GM18505 (cell line): ENCODE data around the gene PTPRCAP.
"Not testable (repeated sequence)": the region's sequence is repeated elsewhere in the genome, so short reads cannot be mapped to it uniquely, and the experiment has no call there.

ENCODE experiments used
- ATAC-seq: cut with Tn5 transposase; IDR thresholded peaks from one replicate; pipeline ENCODE4 v1.9.1; 2021; ENCODE audit not compliant: unreplicated experiment
- POLR2A ChIP-seq: IDR thresholded peaks from 4 replicates; pipeline ENCODE4 v1.6.1; 2011; ENCODE audit warnings: borderline replicate concordance; ENCODE audit not compliant: insufficient read depth, insufficient read length; ENCODE audit errors: extremely low read depth

Gene PTPRCAP

GRCh38 chr11:67469508-67469811 lies 32.0 kb upstream of the PTPRCAP start:
- TF ChIP-seq POLR2A: no peak

GRCh38 chr11:67468759-67469507 lies 31.5 kb upstream of the PTPRCAP start, which contains the start of gene TMEM134:
Gene TMEM134, minus strand, starts transcription at chr11:67469251. Its CDS starts 59 bp downstream, at chr11:67469192.
- ATAC-seq: peak; percentile 54
- peak; percentile 88 for TF ChIP-seq POLR2A

More at GRCh38 chr11:67469508-67469811, 32.0 kb upstream of the PTPRCAP start:
- ATAC-seq: no peak

- no peak for ATAC-seq
- no peak for TF ChIP-seq POLR2A
Observed at GRCh38 chr11:67468456-67468758, 30.9 kb upstream of the PTPRCAP start.

GRCh38 chr11:67468056-67468455 lies 30.6 kb upstream of the PTPRCAP start:
- no peak for TF ChIP-seq POLR2A
- no peak for ATAC-seq

GRCh38 chr11:67466962-67467771 lies 29.7 kb upstream of the PTPRCAP start:
- no peak for TF ChIP-seq POLR2A
- ATAC-seq: no peak

- no peak for ATAC-seq
Observed at GRCh38 chr11:67466367-67466766, 28.9 kb upstream of the PTPRCAP start.

GRCh38 chr11:67465530-67465929 lies 28.0 kb upstream of the PTPRCAP start:
- not testable (repeated sequence) for ATAC-seq

More at GRCh38 chr11:67466367-67466766, 28.9 kb upstream of the PTPRCAP start:
- TF ChIP-seq POLR2A: no peak

- TF ChIP-seq POLR2A: no peak
- ATAC-seq: no peak
Observed at GRCh38 chr11:67465189-67465510, 27.7 kb upstream of the PTPRCAP start.

- peak; percentile 51 for ATAC-seq
- peak; percentile 84 for TF ChIP-seq POLR2A
Observed at GRCh38 chr11:67464411-67465188, 27.1 kb upstream of the PTPRCAP start.

GRCh38 chr11:67463680-67464410 lies 26.4 kb upstream of the PTPRCAP start:
- no peak for TF ChIP-seq POLR2A
- no peak for ATAC-seq

GRCh38 chr11:67463186-67463585 lies 25.7 kb upstream of the PTPRCAP start:
- no peak for TF ChIP-seq POLR2A

GRCh38 chr11:67458266-67458665 lies 20.8 kb upstream of the PTPRCAP start:
- ATAC-seq: no peak
- TF ChIP-seq POLR2A: no peak

More at GRCh38 chr11:67463186-67463585, 25.7 kb upstream of the PTPRCAP start:
- ATAC-seq: no peak

GRCh38 chr11:67457453-67457852 lies 20.0 kb upstream of the PTPRCAP start:
- ATAC-seq: no peak
- TF ChIP-seq POLR2A: no peak
